ENCODE results near the gene PTPRN2. TPM values are rescaled to one million over a fixed set of nuclear protein-coding genes. Genes with fewer than 3 reads are reported as not detected.

The PTPRN2 gene
- total and polyA plus RNA-seq, 9 of the 15 experiments (the other 6 are each of a cell fraction or from before 2014, with no cell fraction given) = not detected

DNA sequence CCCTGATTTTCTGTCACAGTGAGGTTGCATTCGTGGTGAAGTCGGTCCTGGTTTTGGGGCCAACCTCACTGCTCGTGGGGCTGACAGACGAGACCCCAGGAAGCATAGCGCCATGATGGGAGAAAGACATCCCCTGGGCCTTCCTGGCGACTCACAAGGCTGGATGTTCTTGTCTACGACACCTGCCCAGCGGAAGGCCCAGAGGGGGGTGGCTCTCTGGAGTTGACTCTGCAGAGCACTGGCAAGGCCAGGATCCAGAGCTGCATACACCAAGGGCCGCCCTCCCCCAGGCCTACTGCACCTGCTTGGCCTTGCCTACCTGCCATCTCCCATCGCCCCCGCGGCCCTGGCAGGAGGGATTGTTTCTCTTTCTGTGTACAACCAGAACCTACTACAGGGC lies 608.9 kb downstream of the PTPRN2 start:
- Histone ChIP-seq H4K20me1 (replicated peaks; ENCODE audit: control insufficient read depth, insufficient read depth, low read length) (peaks cover 11% of the 10 kb centered on the region; the same call in 1 of the 2 replicates), H3K4me1 (replicated peaks in 1 of 2; ENCODE audit: control insufficient read depth in 2 of 2, insufficient read depth in 2 of 2, low read length in 2 of 2) (no peaks in the 10 kb centered on the region), H3K4me3 (no peak overlapping the region), H3K36me3 (ENCODE audit: control insufficient read depth, insufficient read depth, low read length) (no peaks in the 10 kb centered on the region), H3K9me1 (ENCODE audit: control insufficient read depth, insufficient read depth, low read length) (no peaks in the 10 kb centered on the region), H3K27me3 (ENCODE audit: control insufficient read depth in 2 of 2, insufficient read depth in 2 of 2, low read length in 2 of 2) (peaks cover 14 to 64% of the 10 kb centered on the region in 2 experiments; a peak in 4 of 5 replicates), H3K27ac (ENCODE audit: extremely low read depth, low read depth, low read length) (no peak overlapping the region), H2AFZ (ENCODE audit: low read depth, low read length) (no peak overlapping the region), H3K9me3 (replicated peaks; ENCODE audit: control insufficient read depth, insufficient read depth, low read depth, low read length) (no peaks in the 10 kb centered on the region), H3K9ac (ENCODE audit: insufficient read depth in 1 of 2, low read depth in 2 of 2, low read length in 2 of 2) (no peak overlapping the region), H3K4me2 (ENCODE audit: insufficient read depth, low read length) (no peak overlapping the region), H3K79me2 (ENCODE audit: control insufficient read depth, insufficient read depth, low read length) (no peaks in the 10 kb centered on the region)
- BruUV-seq (replicated peaks) = no TSS peak
- ChIA-PET POLR2A (interaction anchor here (1.2 kb wide), 1 partner anchor 51 kb away, joined by 4 read pairs; no protein-coding TSS in a partner anchor), CTCF (ENCODE audit: low intra/inter-chr PET ratio) (no interaction called here)
- intact Hi-C loops (cut with micrococcal nuclease) = no loop called here
- DNase-seq (ENCODE audit: extremely low read depth in 1 of 4, low spot score in 3 of 4) (no peak), ATAC-seq (no peak), FAIRE-seq (no peak)
- in situ Hi-C loops (cut with MboI) = no loop called here
- WGBS (ENCODE audit: insufficient coverage, low coverage, missing lambda C conversion rate) = 2% methylated on average over 12 of the region's 12 CpGs
- no peak for TF ChIP-seq ZNF551 (CRISPR knock-in tag; IDR thresholded peaks at IDR 0.05)
- no peak for TF ChIP-seq LCOR (CRISPR knock-in tag; IDR thresholded peaks at IDR 0.05)
- TF ChIP-seq TRIM28 (IDR thresholded peaks at IDR 0.05) = no peak
- TF ChIP-seq, protein P1, sequence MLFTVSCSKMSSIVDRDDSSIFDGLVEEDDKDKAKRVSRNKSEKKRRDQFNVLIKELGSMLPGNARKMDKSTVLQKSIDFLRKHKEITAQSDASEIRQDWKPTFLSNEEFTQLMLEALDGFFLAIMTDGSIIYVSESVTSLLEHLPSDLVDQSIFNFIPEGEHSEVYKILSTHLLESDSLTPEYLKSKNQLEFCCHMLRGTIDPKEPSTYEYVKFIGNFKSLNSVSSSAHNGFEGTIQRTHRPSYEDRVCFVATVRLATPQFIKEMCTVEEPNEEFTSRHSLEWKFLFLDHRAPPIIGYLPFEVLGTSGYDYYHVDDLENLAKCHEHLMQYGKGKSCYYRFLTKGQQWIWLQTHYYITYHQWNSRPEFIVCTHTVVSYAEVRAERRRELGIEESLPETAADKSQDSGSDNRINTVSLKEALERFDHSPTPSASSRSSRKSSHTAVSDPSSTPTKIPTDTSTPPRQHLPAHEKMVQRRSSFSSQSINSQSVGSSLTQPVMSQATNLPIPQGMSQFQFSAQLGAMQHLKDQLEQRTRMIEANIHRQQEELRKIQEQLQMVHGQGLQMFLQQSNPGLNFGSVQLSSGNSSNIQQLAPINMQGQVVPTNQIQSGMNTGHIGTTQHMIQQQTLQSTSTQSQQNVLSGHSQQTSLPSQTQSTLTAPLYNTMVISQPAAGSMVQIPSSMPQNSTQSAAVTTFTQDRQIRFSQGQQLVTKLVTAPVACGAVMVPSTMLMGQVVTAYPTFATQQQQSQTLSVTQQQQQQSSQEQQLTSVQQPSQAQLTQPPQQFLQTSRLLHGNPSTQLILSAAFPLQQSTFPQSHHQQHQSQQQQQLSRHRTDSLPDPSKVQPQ (CRISPR knock-in tag; IDR thresholded peaks at IDR 0.05; ENCODE audit: borderline replicate concordance) = no peak
- no peak for TF ChIP-seq KHSRP (IDR thresholded peaks at IDR 0.05)
- TF ChIP-seq PYGO2 (tag; IDR thresholded peaks at IDR 0.05) = no peak
- no peak for TF ChIP-seq HMG20B (CRISPR knock-in tag; IDR thresholded peaks at IDR 0.05)
- TF ChIP-seq, protein P2, sequence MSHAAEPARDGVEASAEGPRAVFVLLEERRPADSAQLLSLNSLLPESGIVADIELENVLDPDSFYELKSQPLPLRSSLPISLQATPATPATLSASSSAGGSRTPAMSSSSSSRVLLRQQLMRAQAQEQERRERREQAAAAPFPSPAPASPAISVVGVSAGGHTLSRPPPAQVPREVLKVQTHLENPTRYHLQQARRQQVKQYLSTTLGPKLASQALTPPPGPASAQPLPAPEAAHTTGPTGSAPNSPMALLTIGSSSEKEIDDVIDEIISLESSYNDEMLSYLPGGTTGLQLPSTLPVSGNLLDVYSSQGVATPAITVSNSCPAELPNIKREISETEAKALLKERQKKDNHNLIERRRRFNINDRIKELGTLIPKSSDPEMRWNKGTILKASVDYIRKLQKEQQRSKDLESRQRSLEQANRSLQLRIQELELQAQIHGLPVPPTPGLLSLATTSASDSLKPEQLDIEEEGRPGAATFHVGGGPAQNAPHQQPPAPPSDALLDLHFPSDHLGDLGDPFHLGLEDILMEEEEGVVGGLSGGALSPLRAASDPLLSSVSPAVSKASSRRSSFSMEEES (CRISPR knock-in tag; IDR thresholded peaks at IDR 0.05) = no peak
- TF ChIP-seq, protein P3, sequence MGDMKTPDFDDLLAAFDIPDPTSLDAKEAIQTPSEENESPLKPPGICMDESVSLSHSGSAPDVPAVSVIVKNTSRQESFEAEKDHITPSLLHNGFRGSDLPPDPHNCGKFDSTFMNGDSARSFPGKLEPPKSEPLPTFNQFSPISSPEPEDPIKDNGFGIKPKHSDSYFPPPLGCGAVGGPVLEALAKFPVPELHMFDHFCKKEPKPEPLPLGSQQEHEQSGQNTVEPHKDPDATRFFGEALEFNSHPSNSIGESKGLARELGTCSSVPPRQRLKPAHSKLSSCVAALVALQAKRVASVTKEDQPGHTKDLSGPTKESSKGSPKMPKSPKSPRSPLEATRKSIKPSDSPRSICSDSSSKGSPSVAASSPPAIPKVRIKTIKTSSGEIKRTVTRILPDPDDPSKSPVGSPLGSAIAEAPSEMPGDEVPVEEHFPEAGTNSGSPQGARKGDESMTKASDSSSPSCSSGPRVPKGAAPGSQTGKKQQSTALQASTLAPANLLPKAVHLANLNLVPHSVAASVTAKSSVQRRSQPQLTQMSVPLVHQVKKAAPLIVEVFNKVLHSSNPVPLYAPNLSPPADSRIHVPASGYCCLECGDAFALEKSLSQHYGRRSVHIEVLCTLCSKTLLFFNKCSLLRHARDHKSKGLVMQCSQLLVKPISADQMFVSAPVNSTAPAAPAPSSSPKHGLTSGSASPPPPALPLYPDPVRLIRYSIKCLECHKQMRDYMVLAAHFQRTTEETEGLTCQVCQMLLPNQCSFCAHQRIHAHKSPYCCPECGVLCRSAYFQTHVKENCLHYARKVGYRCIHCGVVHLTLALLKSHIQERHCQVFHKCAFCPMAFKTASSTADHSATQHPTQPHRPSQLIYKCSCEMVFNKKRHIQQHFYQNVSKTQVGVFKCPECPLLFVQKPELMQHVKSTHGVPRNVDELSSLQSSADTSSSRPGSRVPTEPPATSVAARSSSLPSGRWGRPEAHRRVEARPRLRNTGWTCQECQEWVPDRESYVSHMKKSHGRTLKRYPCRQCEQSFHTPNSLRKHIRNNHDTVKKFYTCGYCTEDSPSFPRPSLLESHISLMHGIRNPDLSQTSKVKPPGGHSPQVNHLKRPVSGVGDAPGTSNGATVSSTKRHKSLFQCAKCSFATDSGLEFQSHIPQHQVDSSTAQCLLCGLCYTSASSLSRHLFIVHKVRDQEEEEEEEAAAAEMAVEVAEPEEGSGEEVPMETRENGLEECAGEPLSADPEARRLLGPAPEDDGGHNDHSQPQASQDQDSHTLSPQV (IDR thresholded peaks at IDR 0.05) = no peak
- TF ChIP-seq NEUROD1 (IDR thresholded peaks at IDR 0.05; ENCODE audit: borderline replicate concordance, low read depth, low read length, partially characterized antibody) = no peak
- TF ChIP-seq CHCHD3 (CRISPR knock-in tag; IDR thresholded peaks at IDR 0.05) = no peak
